Endothelial cell of umbilical vein (primary cell): Measurements from ENCODE around the gene MT2A. TPM values are rescaled to one million over a fixed set of nuclear protein-coding genes. Genes with fewer than 3 reads are reported as not detected.

ENCODE experiments used
- BruUV-seq: library from RNA; stranded (reverse); fragments of 400-500 nt; replicated peaks from 2 replicates; lab custom pipeline; 2021; lab: Mats Ljungman, UMichigan
- CTCF ChIA-PET: fragments of 300-600, 350-600 bp; sonication (Branson Sonifier 250); formaldehyde crosslinking; loops from one replicate; lab custom pipeline; 2021; ENCODE audit warnings: antibody characterized with exemption, inconsistent platforms; lab: Charles Lee
- POLR2A ChIA-PET: fragments of 300-600, 350-600 bp; sonication (Branson Sonifier 250); formaldehyde crosslinking; loops from one replicate; lab custom pipeline; 2021; ENCODE audit warnings: antibody characterized with exemption, inconsistent platforms; lab: Charles Lee
- DNase-seq: peaks from one replicate; pipeline ENCODE4 v3.0.0-alpha.2; 2011; ENCODE audit warnings: low read depth, low spot score
- FAIRE-seq: peaks from 2 replicates; lab custom pipeline; 2011; peaks lifted over from hg19 to GRCh38; lab: Jason Lieb, UNC
- H2AFZ ChIP-seq: 2 replicates; pipeline ENCODE4 v1.6.0; 2012; ENCODE audit warnings: low read depth, low read length, control low read depth, inconsistent platforms
- H3K27ac ChIP-seq: 2 replicates; pipeline ENCODE4 v1.5.1; 2011; ENCODE audit warnings: low read depth, mild to moderate bottlenecking, control low read depth, low read length, moderate library complexity; ENCODE audit not compliant: insufficient read depth
- H3K27me3 ChIP-seq, 2 experiments: 2 replicates each; pipeline versions ENCODE4 v1.6.0 to v1.6.1; 2011; ENCODE audit warnings: low read length in 2 of 2, mixed read lengths in 1 of 2; ENCODE audit not compliant: control insufficient read depth in 2 of 2, insufficient read depth in 2 of 2
- H3K36me3 ChIP-seq, 2 experiments: 2 replicates in 1 of 2; 3 replicates in 1 of 2; pipeline ENCODE4 v1.5.1; 2011; ENCODE audit warnings: low read length in 2 of 2, mild to moderate bottlenecking in 1 of 2, moderate library complexity in 1 of 2; ENCODE audit not compliant: control insufficient read depth in 2 of 2, insufficient read depth in 2 of 2; ENCODE audit errors: extremely low read depth in 1 of 2
- H3K4me1 ChIP-seq: 3 replicates; pipeline ENCODE4 v1.5.1; 2011; ENCODE audit warnings: mild to moderate bottlenecking, low read length; ENCODE audit not compliant: control insufficient read depth, insufficient read depth; ENCODE audit errors: extremely low read depth
- H3K4me2 ChIP-seq: 2 replicates; pipeline ENCODE4 v1.6.1; 2011; ENCODE audit warnings: low read length, control low read depth, mixed read lengths; ENCODE audit not compliant: insufficient read depth
- H3K4me3 ChIP-seq, 3 experiments: fragments of 200-600 bp in 1 of 3; sonication (generic), shearing (Covaris generic) in 1 of 3; replicated peaks in 1 of 3; 2 replicates each; pipeline ENCODE4 v1.5.1; 2011 to 2016; ENCODE audit warnings: control low read depth in 3 of 3, low read length in 3 of 3, mild to moderate bottlenecking in 2 of 3, inconsistent platforms in 1 of 3, low read depth in 1 of 3, moderate library complexity in 1 of 3; ENCODE audit not compliant: insufficient read depth in 1 of 3
- H3K79me2 ChIP-seq: 2 replicates; pipeline ENCODE4 v1.6.0; 2012; ENCODE audit warnings: low read length, inconsistent platforms; ENCODE audit not compliant: control insufficient read depth, insufficient read depth
- H3K9ac ChIP-seq: replicated peaks from 2 replicates; pipeline ENCODE3; 2011; ENCODE audit warnings: low read length, control low read depth; ENCODE audit not compliant: insufficient read depth; ENCODE audit errors: extremely low read depth
- H3K9me1 ChIP-seq: replicated peaks from 3 replicates; pipeline ENCODE4 v1.6.0; 2011; ENCODE audit warnings: mild to moderate bottlenecking, low read length; ENCODE audit not compliant: control insufficient read depth, insufficient read depth; ENCODE audit errors: extremely low read depth
- H3K9me3 ChIP-seq: replicated peaks from 2 replicates; pipeline ENCODE4 v1.5.1; 2012; ENCODE audit warnings: low read length, inconsistent platforms; ENCODE audit not compliant: control insufficient read depth, insufficient read depth
- H4K20me1 ChIP-seq: replicated peaks from 2 replicates; pipeline ENCODE3; 2011; ENCODE audit warnings: mild to moderate bottlenecking, low read length; ENCODE audit not compliant: control insufficient read depth, insufficient read depth; ENCODE audit errors: extremely low read depth
- CTCF ChIP-seq, 2 donors: IDR thresholded peaks; 1 replicate in 1 of 2; 2 replicates in 1 of 2; pipeline ENCODE4 v1.5.1; 2011; ENCODE audit warnings: low read length in 2 of 2, mild to moderate bottlenecking in 2 of 2, moderate library complexity in 2 of 2, control low read depth in 1 of 2, inconsistent platforms in 1 of 2, low read depth in 1 of 2; ENCODE audit not compliant: insufficient read depth in 1 of 2; ENCODE audit errors: extremely low read depth in 1 of 2
- EZH2 ChIP-seq: IDR thresholded peaks from 2 replicates; pipeline ENCODE4 v1.6.1; 2012; ENCODE audit warnings: borderline replicate concordance, low read depth, mild to moderate bottlenecking, moderate library complexity, low read length, inconsistent platforms; ENCODE audit not compliant: severe bottlenecking
- GATA2 ChIP-seq: IDR thresholded peaks from 2 replicates; pipeline ENCODE4 v1.7.0; 2011; ENCODE audit warnings: low read depth, mild to moderate bottlenecking, moderate library complexity, mixed read lengths, low read length; ENCODE audit not compliant: insufficient read length, insufficient read depth
- MYC ChIP-seq: IDR thresholded peaks from one replicate; pipeline ENCODE4 v1.6.1; 2011; ENCODE audit warnings: mild to moderate bottlenecking, low read depth, low read length
- POLR2AphosphoS5 ChIP-seq: IDR thresholded peaks from 2 replicates; pipeline ENCODE4 v1.6.1; 2012; ENCODE audit warnings: low read depth, mild to moderate bottlenecking, control low read depth, low read length, moderate library complexity; ENCODE audit not compliant: insufficient read depth
- dilution Hi-C: fragments of 300-500 bp; cut with MboI; formaldehyde crosslinking; loops from one replicate; pipeline ENCODE4 v1.15.0; 2019; ENCODE audit warnings: low sequenced_read_pairs; ENCODE audit not compliant: extremely low pct_ligation_motif_present
- intact Hi-C: fragments of 100-400 bp; cut with micrococcal nuclease; formaldehyde crosslinking; loops from one replicate; pipeline ENCODE4 v1.10.0; 2022
- polyA plus RNA-seq, 4 experiments: library from polyadenylated mRNA; depleted of rRNA in 3 of 4; stranded (reverse) in 3 of 4; unstranded in 1 of 4; fragments of >200 nt; gene quantifications; 2 replicates each; pipeline versions ENCODE4 v1.2.1 to v1.2.3, GENCODE V29; 2011 to 2012; ENCODE audit warnings: missing spikeins in 1 of 4
- total RNA-seq: library from RNA; stranded (reverse); gene quantifications from 2 replicates; pipeline ENCODE4 v1.2.3, GENCODE V29; 2021

Gene MT2A
- total and polyA plus RNA-seq, 2 donors (not counting 3 experiments of a cell fraction or from before 2014, with no cell fraction given): 276 to 1,337 TPM

- no peaks in the 10 kb centered on the region for H3K9me3 ChIP-seq
- POLR2A ChIA-PET: no interaction called here
- H3K79me2 ChIP-seq: no peaks in the 10 kb centered on the region
- TF ChIP-seq EZH2 (no peak), GATA2 (no peak), POLR2AphosphoS5 (no peak), CTCF (IDR thresholded peaks at IDR 0.05; ENCODE audit: extremely low read depth in 1 of 2, insufficient read depth in 1 of 2, low read depth in 1 of 2, low read length in 2 of 2) (peak; percentile 86 to 91), MYC (no peak)
- H3K4me3 ChIP-seq: no peak overlapping the region
- CTCF ChIA-PET: interaction anchor here (0.6 to 4.5 kb wide), 30 partner anchors 10 to 216 kb away, joined by 3 to 142 read pairs (median 4); partner anchors contain the start of genes MT1E, MT2A and MT4
- intact Hi-C loops (loop anchor here (1.0 to 2.0 kb wide), 6 partner anchors 24 to 293 kb away; no protein-coding TSS in a partner anchor), dilution Hi-C loops (no loop called here)
- no peaks in the 10 kb centered on the region for H3K4me1 ChIP-seq
- H3K36me3 ChIP-seq: no peaks in the 10 kb centered on the region
- no peaks in the 10 kb centered on the region for H4K20me1 ChIP-seq
- no peak overlapping the region for H3K9ac ChIP-seq
- BruUV-seq: no TSS peak
- H3K9me1 ChIP-seq: no peaks in the 10 kb centered on the region
- no peak overlapping the region for H3K27ac ChIP-seq
- DNase-seq (peak; percentile 64), FAIRE-seq (peak; percentile 91)
- no peak overlapping the region for H2AFZ ChIP-seq
- peaks cover 0 to 9% of the 10 kb centered on the region in 2 experiments for H3K27me3 ChIP-seq
- H3K4me2 ChIP-seq: no peak overlapping the region
These were observed 31.6 kb upstream of the MT2A start for GRCh38 chr16:56576585-56577299.
